ENCODE measurements around the gene PCNT.

DNA sequence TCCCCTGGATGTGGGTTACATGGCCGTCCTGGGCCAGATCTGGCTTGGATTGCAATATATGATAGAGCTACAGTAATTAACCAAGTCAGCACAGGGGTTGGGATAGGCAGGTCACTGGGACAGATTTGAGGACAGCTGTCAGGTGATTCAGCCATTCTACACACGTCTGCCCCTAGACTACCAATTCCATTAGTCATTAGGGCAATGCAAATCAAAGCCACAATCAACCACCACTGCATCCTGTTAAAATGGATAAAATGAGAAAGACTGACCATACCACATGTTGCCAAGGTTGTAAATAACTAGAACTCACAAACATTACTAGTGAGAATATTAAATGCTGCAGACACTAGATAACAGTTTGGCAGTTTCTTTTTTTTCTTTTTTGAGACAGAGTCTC lies 16.3 kb upstream of the PCNT start:
- TF ChIP-seq, protein P1, sequence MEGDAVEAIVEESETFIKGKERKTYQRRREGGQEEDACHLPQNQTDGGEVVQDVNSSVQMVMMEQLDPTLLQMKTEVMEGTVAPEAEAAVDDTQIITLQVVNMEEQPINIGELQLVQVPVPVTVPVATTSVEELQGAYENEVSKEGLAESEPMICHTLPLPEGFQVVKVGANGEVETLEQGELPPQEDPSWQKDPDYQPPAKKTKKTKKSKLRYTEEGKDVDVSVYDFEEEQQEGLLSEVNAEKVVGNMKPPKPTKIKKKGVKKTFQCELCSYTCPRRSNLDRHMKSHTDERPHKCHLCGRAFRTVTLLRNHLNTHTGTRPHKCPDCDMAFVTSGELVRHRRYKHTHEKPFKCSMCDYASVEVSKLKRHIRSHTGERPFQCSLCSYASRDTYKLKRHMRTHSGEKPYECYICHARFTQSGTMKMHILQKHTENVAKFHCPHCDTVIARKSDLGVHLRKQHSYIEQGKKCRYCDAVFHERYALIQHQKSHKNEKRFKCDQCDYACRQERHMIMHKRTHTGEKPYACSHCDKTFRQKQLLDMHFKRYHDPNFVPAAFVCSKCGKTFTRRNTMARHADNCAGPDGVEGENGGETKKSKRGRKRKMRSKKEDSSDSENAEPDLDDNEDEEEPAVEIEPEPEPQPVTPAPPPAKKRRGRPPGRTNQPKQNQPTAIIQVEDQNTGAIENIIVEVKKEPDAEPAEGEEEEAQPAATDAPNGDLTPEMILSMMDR (IDR thresholded peaks at IDR 0.05 in 8 of 11, conservative IDR thresholded peaks at IDR 0.05 in 3 of 11), result no peak
- no peak for TF ChIP-seq POLR2AphosphoS5 (IDR thresholded peaks at IDR 0.05)

All from spleen (tissue), 7 donors.